Measurements from ENCODE around the gene TMEFF2.

DNA sequence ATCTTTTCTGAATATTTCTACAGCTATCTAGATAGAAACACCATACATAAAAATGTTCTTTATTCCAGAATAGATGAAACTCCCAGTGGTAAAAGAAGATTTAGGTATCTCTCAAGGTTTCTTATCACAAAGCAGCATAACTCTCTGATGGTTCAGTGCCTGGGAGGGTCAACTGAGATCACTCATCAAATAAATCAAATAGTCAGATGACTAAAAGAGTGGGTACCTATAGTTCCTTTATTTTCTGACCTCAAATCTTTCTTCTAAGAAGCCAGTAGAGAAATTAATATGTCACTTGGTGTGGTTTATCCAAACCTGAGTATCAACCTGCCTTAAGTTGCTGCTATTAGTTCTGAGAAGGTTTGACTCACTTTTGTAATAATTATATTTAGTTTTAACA lies 120.9 kb downstream of the TMEFF2 start:
- TF ChIP-seq POLR2A (IDR thresholded peaks at IDR 0.05), result no peak
- TF ChIP-seq, protein P1, sequence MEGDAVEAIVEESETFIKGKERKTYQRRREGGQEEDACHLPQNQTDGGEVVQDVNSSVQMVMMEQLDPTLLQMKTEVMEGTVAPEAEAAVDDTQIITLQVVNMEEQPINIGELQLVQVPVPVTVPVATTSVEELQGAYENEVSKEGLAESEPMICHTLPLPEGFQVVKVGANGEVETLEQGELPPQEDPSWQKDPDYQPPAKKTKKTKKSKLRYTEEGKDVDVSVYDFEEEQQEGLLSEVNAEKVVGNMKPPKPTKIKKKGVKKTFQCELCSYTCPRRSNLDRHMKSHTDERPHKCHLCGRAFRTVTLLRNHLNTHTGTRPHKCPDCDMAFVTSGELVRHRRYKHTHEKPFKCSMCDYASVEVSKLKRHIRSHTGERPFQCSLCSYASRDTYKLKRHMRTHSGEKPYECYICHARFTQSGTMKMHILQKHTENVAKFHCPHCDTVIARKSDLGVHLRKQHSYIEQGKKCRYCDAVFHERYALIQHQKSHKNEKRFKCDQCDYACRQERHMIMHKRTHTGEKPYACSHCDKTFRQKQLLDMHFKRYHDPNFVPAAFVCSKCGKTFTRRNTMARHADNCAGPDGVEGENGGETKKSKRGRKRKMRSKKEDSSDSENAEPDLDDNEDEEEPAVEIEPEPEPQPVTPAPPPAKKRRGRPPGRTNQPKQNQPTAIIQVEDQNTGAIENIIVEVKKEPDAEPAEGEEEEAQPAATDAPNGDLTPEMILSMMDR (IDR thresholded peaks at IDR 0.05), result no peak
